Endometrial microvascular endothelial cells (primary cell): ENCODE results near the gene MKNK1. TPM values are rescaled to one million over a fixed set of nuclear protein-coding genes. Genes with fewer than 3 reads are reported as not detected.

Experiments used
- in situ Hi-C: cut with HindIII; loops from 2 replicates; pipeline ENCODE4 v1.10.0; 2017; ENCODE audit warnings: low sequenced_read_pairs, low pct_unique_long_range_greater_than_20kb; ENCODE audit errors: inconsistent ontology term
- total RNA-seq: library from RNA; depleted of rRNA; stranded (reverse); fragments of >200 nt; gene quantifications from one replicate; pipeline ENCODE4 v1.2.3, GENCODE V29; 2015; ENCODE audit errors: inconsistent ontology term

Gene MKNK1
- total RNA-seq, 1 donor from 2014 or later, result 21.0 TPM

- in situ Hi-C loops, result no loop called here
These were observed 2.6 kb downstream of the MKNK1 start for GRCh38 chr1:46601257-46602007.

GRCh38 chr1:46599059-46599970 lies 4.8 kb downstream of the MKNK1 start:
- in situ Hi-C loops, result no loop called here

GRCh38 chr1:46596846-46597245 lies 7.2 kb downstream of the MKNK1 start:
- in situ Hi-C loops, result no loop called here

- in situ Hi-C loops, result no loop called here
These were observed 8.0 kb downstream of the MKNK1 start for GRCh38 chr1:46596036-46596435.

GRCh38 chr1:46595127-46595526 lies 8.9 kb downstream of the MKNK1 start:
- in situ Hi-C loops, result no loop called here

GRCh38 chr1:46594063-46594462 lies 10.0 kb downstream of the MKNK1 start:
- in situ Hi-C loops, result no loop called here

GRCh38 chr1:46592823-46593222 lies 11.2 kb downstream of the MKNK1 start:
- in situ Hi-C loops, result no loop called here

- in situ Hi-C loops, result no loop called here
These were observed 14.5 kb downstream of the MKNK1 start for GRCh38 chr1:46589529-46589928.

GRCh38 chr1:46587069-46587468 lies 17.0 kb downstream of the MKNK1 start:
- in situ Hi-C loops, result no loop called here

- in situ Hi-C loops, result no loop called here
These were observed 18.6 kb downstream of the MKNK1 start for GRCh38 chr1:46585312-46585938.

GRCh38 chr1:46583494-46583893 lies 20.6 kb downstream of the MKNK1 start:
- in situ Hi-C loops, result no loop called here

GRCh38 chr1:46582972-46583371 lies 21.1 kb downstream of the MKNK1 start:
- in situ Hi-C loops, result no loop called here

GRCh38 chr1:46581681-46582455 lies 22.2 kb downstream of the MKNK1 start:
- in situ Hi-C loops, result no loop called here

- in situ Hi-C loops, result no loop called here
These were observed 23.7 kb downstream of the MKNK1 start for GRCh38 chr1:46580140-46580903.

- in situ Hi-C loops, result no loop called here
These were observed 26.4 kb downstream of the MKNK1 start for GRCh38 chr1:46577671-46578070.

- in situ Hi-C loops, result no loop called here
These were observed 27.5 kb downstream of the MKNK1 start for GRCh38 chr1:46576596-46576995.

GRCh38 chr1:46575778-46576177 lies 28.3 kb downstream of the MKNK1 start:
- in situ Hi-C loops, result no loop called here

- in situ Hi-C loops, result no loop called here
These were observed 28.8 kb downstream of the MKNK1 start for GRCh38 chr1:46575300-46575699.
